Parathyroid adenoma (tissue), 2 donors: Measurements from ENCODE around the gene GRID1.

Experiments
- H2AFZ ChIP-seq: fragments of 300-600 bp; sonication (generic); one replicate; pipeline ENCODE4 v1.7.0; 2017; ENCODE audit warnings: antibody characterized with exemption, mild to moderate bottlenecking
- H3K27ac ChIP-seq: fragments of 300-600 bp; sonication (generic); one replicate; pipeline ENCODE4 v1.7.0; 2017
- H3K27me3 ChIP-seq: fragments of 300-600 bp; sonication (generic); one replicate; pipeline ENCODE4 v1.7.0; 2017; ENCODE audit warnings: low read length; ENCODE audit not compliant: control insufficient read depth, insufficient read depth
- H3K36me3 ChIP-seq: fragments of 300-600 bp; sonication (generic); one replicate; pipeline ENCODE4 v1.7.0; 2017; ENCODE audit warnings: low read length; ENCODE audit not compliant: control insufficient read depth, insufficient read depth
- H3K4me1 ChIP-seq: fragments of 300-600 bp; sonication (generic); one replicate; pipeline ENCODE4 v1.7.0; 2017; ENCODE audit warnings: control low read depth
- H3K4me2 ChIP-seq: fragments of 300-600 bp; sonication (generic); one replicate; pipeline ENCODE4 v1.7.0; 2017; ENCODE audit warnings: low read length
- H3K4me3 ChIP-seq: fragments of 300-600 bp; sonication (generic); one replicate; pipeline ENCODE4 v1.7.0; 2017; ENCODE audit warnings: low read depth, low read length
- H3K79me2 ChIP-seq: fragments of 300-600 bp; sonication (generic); one replicate; pipeline ENCODE4 v1.7.0; 2017; ENCODE audit warnings: control low read depth
- H3K9ac ChIP-seq: fragments of 300-600 bp; sonication (generic); one replicate; pipeline ENCODE4 v1.7.0; 2017; ENCODE audit warnings: mild to moderate bottlenecking
- H3K9me3 ChIP-seq: fragments of 300-600 bp; sonication (generic); one replicate; pipeline ENCODE4 v1.7.0; 2017; ENCODE audit warnings: low read length; ENCODE audit not compliant: control insufficient read depth
- TF ChIP-seq, protein P1 (sequence below): fragments of 300-600 bp; sonication (generic); IDR thresholded peaks from one replicate; pipeline ENCODE4 v1.7.0; 2017; ENCODE audit warnings: antibody characterized with exemption, mild to moderate bottlenecking
- donor health status: primary hyperparathyroidism.

Gene GRID1

GRCh38 chr10:86339226-86339865 is 27.2 kb downstream of the GRID1 start:
- Histone ChIP-seq H3K9me3 (no peaks in the 10 kb centered on the region), H3K4me1 (no peaks in the 10 kb centered on the region), H2AFZ (no peak overlapping the region), H3K4me2 (no peak overlapping the region), H3K4me3 (no peak overlapping the region), H3K9ac (no peak overlapping the region), H3K27me3 (no peaks in the 10 kb centered on the region), H3K27ac (no peak overlapping the region), H3K36me3 (no peaks in the 10 kb centered on the region), H3K79me2 (no peaks in the 10 kb centered on the region)
- TF ChIP-seq, protein P1, sequence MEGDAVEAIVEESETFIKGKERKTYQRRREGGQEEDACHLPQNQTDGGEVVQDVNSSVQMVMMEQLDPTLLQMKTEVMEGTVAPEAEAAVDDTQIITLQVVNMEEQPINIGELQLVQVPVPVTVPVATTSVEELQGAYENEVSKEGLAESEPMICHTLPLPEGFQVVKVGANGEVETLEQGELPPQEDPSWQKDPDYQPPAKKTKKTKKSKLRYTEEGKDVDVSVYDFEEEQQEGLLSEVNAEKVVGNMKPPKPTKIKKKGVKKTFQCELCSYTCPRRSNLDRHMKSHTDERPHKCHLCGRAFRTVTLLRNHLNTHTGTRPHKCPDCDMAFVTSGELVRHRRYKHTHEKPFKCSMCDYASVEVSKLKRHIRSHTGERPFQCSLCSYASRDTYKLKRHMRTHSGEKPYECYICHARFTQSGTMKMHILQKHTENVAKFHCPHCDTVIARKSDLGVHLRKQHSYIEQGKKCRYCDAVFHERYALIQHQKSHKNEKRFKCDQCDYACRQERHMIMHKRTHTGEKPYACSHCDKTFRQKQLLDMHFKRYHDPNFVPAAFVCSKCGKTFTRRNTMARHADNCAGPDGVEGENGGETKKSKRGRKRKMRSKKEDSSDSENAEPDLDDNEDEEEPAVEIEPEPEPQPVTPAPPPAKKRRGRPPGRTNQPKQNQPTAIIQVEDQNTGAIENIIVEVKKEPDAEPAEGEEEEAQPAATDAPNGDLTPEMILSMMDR: no peak

DNA sequence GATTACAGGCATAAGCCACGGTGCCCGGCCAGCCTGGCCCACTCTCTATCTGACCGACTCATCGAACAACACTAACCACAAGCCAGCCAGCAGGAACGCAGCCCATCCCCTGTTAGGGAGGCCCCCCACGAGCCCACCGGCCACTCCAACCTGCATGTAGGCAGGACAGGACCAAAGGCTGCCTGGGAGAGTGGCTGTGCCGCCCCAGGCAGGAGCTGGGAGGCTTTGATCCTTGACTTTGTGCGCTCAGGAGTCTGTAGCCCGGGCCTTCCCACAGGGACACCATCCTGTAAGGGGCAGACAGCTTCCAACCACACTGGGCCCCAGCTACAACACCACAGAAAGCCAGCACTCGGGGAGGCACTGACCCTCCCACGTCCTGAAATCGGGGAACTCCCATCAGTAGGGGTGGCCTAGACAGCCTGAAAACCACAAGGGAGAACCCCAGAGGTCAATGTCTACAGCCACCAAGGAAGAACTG is 29.4 kb downstream of the GRID1 start:
- no peaks in the 10 kb centered on the region for H3K9me3 ChIP-seq
- H3K9ac ChIP-seq: no peak overlapping the region
- no peak overlapping the region for H3K27ac ChIP-seq
- H3K36me3 ChIP-seq: no peaks in the 10 kb centered on the region
- H3K79me2 ChIP-seq: no peaks in the 10 kb centered on the region
- no peak overlapping the region for H3K4me2 ChIP-seq
- TF ChIP-seq, protein P1: no peak
- no peaks in the 10 kb centered on the region for H3K4me1 ChIP-seq
- H3K27me3 ChIP-seq: no peaks in the 10 kb centered on the region
- H3K4me3 ChIP-seq: no peak overlapping the region
- H2AFZ ChIP-seq: no peak overlapping the region

- Histone ChIP-seq H2AFZ (no peak overlapping the region), H3K4me3 (no peak overlapping the region), H3K4me2 (no peak overlapping the region), H3K4me1 (no peaks in the 10 kb centered on the region), H3K27ac (no peak overlapping the region), H3K79me2 (no peaks in the 10 kb centered on the region), H3K27me3 (no peaks in the 10 kb centered on the region), H3K36me3 (no peaks in the 10 kb centered on the region), H3K9ac (no peak overlapping the region), H3K9me3 (no peaks in the 10 kb centered on the region)
- TF ChIP-seq, protein P1: no peak
Measured at GRCh38 chr10:86336341-86336740, 30.3 kb downstream of the GRID1 start.

DNA sequence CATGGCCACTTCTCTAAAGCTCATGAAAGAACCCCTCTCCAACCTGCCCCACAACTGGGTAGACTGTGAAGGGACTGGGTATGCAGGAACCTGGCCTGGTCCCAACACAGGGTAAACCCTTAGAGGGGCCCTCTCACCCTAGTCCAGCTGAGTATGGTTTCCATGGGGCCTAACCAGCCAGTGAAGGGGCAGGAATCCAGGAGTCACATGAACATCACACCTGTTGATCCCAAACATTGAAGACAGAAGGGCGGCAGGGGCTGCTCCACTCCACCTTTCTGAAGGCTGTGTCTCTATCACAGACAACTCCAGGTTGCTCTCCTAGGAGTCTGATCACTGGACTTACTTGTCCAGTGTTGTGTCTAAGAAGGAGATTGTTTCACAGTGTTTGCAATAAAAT is 30.8 kb downstream of the GRID1 start:
- Histone ChIP-seq H3K9me3 (no peaks in the 10 kb centered on the region), H3K4me2 (no peak overlapping the region), H3K4me1 (no peaks in the 10 kb centered on the region), H3K4me3 (no peak overlapping the region), H3K27me3 (no peaks in the 10 kb centered on the region), H3K79me2 (no peaks in the 10 kb centered on the region), H3K9ac (no peak overlapping the region), H2AFZ (no peak overlapping the region), H3K36me3 (no peaks in the 10 kb centered on the region), H3K27ac (no peak overlapping the region)
- TF ChIP-seq, protein P1: no peak

- no peak overlapping the region for H3K4me3 ChIP-seq
- no peak overlapping the region for H3K4me2 ChIP-seq
- H3K4me1 ChIP-seq: no peaks in the 10 kb centered on the region
- TF ChIP-seq, protein P1: no peak
- H3K79me2 ChIP-seq: no peaks in the 10 kb centered on the region
- H3K9me3 ChIP-seq: no peaks in the 10 kb centered on the region
- H3K27ac ChIP-seq: no peak overlapping the region
- no peak overlapping the region for H3K9ac ChIP-seq
- H2AFZ ChIP-seq: no peak overlapping the region
- H3K36me3 ChIP-seq: no peaks in the 10 kb centered on the region
- no peaks in the 10 kb centered on the region for H3K27me3 ChIP-seq
Measured at GRCh38 chr10:86335257-86335656, 31.3 kb downstream of the GRID1 start.
